DND-41 (cell line): ENCODE measurements around the gene MFGE8.

Experiments
- CTCF ChIP-seq: IDR thresholded peaks from 2 replicates; pipeline ENCODE4 v1.5.1; 2012; ENCODE audit warnings: borderline replicate concordance, low read length, moderate library complexity, mild to moderate bottlenecking; ENCODE audit not compliant: poor library complexity, severe bottlenecking; ENCODE audit errors: extremely low read depth
- EZH2 ChIP-seq: IDR thresholded peaks from 3 replicates; pipeline ENCODE4 v1.6.1; 2012; ENCODE audit warnings: borderline replicate concordance, low read depth, mild to moderate bottlenecking, moderate library complexity, low read length, inconsistent platforms; ENCODE audit not compliant: severe bottlenecking

- TF ChIP-seq CTCF (no peak), EZH2 (no peak)
Measured at GRCh38 chr15:88908123-88908522, 5.1 kb downstream of the MFGE8 start.
